Endothelial cell of umbilical vein (primary cell): ENCODE results near the gene JCAD. TPM values are rescaled to one million over a fixed set of nuclear protein-coding genes. Genes with fewer than 3 reads are reported as not detected.

Experiments used
- BruUV-seq: library from RNA; stranded (reverse); fragments of 400-500 nt; replicated peaks from 2 replicates; lab custom pipeline; 2021; lab: Mats Ljungman, UMichigan
- CTCF ChIA-PET: fragments of 300-600, 350-600 bp; sonication (Branson Sonifier 250); formaldehyde crosslinking; loops from one replicate; lab custom pipeline; 2021; ENCODE audit warnings: antibody characterized with exemption, inconsistent platforms; lab: Charles Lee
- POLR2A ChIA-PET: fragments of 300-600, 350-600 bp; sonication (Branson Sonifier 250); formaldehyde crosslinking; loops from one replicate; lab custom pipeline; 2021; ENCODE audit warnings: antibody characterized with exemption, inconsistent platforms; lab: Charles Lee
- DNase-seq: peaks from one replicate; pipeline ENCODE4 v3.0.0-alpha.2; 2011; ENCODE audit warnings: low read depth, low spot score
- FAIRE-seq: peaks from 2 replicates; lab custom pipeline; 2011; peaks lifted over from hg19 to GRCh38; lab: Jason Lieb, UNC
- H2AFZ ChIP-seq: 2 replicates; pipeline ENCODE4 v1.6.0; 2012; ENCODE audit warnings: low read depth, low read length, control low read depth, inconsistent platforms
- H3K27ac ChIP-seq: 2 replicates; pipeline ENCODE4 v1.5.1; 2011; ENCODE audit warnings: low read depth, mild to moderate bottlenecking, control low read depth, low read length, moderate library complexity; ENCODE audit not compliant: insufficient read depth
- H3K27me3 ChIP-seq, 2 experiments: 2 replicates each; pipeline versions ENCODE4 v1.6.0 to v1.6.1; 2011; ENCODE audit warnings: low read length in 2 of 2, mixed read lengths in 1 of 2; ENCODE audit not compliant: control insufficient read depth in 2 of 2, insufficient read depth in 2 of 2
- H3K36me3 ChIP-seq, 2 experiments: 2 replicates in 1 of 2; 3 replicates in 1 of 2; pipeline ENCODE4 v1.5.1; 2011; ENCODE audit warnings: low read length in 2 of 2, mild to moderate bottlenecking in 1 of 2, moderate library complexity in 1 of 2; ENCODE audit not compliant: control insufficient read depth in 2 of 2, insufficient read depth in 2 of 2; ENCODE audit errors: extremely low read depth in 1 of 2
- H3K4me1 ChIP-seq: 3 replicates; pipeline ENCODE4 v1.5.1; 2011; ENCODE audit warnings: mild to moderate bottlenecking, low read length; ENCODE audit not compliant: control insufficient read depth, insufficient read depth; ENCODE audit errors: extremely low read depth
- H3K4me2 ChIP-seq: 2 replicates; pipeline ENCODE4 v1.6.1; 2011; ENCODE audit warnings: low read length, control low read depth, mixed read lengths; ENCODE audit not compliant: insufficient read depth
- H3K4me3 ChIP-seq, 3 experiments: fragments of 200-600 bp in 1 of 3; sonication (generic), shearing (Covaris generic) in 1 of 3; replicated peaks in 1 of 3; 2 replicates each; pipeline ENCODE4 v1.5.1; 2011 to 2016; ENCODE audit warnings: control low read depth in 3 of 3, low read length in 3 of 3, mild to moderate bottlenecking in 2 of 3, inconsistent platforms in 1 of 3, low read depth in 1 of 3, moderate library complexity in 1 of 3; ENCODE audit not compliant: insufficient read depth in 1 of 3
- H3K79me2 ChIP-seq: 2 replicates; pipeline ENCODE4 v1.6.0; 2012; ENCODE audit warnings: low read length, inconsistent platforms; ENCODE audit not compliant: control insufficient read depth, insufficient read depth
- H3K9ac ChIP-seq: replicated peaks from 2 replicates; pipeline ENCODE3; 2011; ENCODE audit warnings: low read length, control low read depth; ENCODE audit not compliant: insufficient read depth; ENCODE audit errors: extremely low read depth
- H3K9me1 ChIP-seq: replicated peaks from 3 replicates; pipeline ENCODE4 v1.6.0; 2011; ENCODE audit warnings: mild to moderate bottlenecking, low read length; ENCODE audit not compliant: control insufficient read depth, insufficient read depth; ENCODE audit errors: extremely low read depth
- H3K9me3 ChIP-seq: replicated peaks from 2 replicates; pipeline ENCODE4 v1.5.1; 2012; ENCODE audit warnings: low read length, inconsistent platforms; ENCODE audit not compliant: control insufficient read depth, insufficient read depth
- H4K20me1 ChIP-seq: replicated peaks from 2 replicates; pipeline ENCODE3; 2011; ENCODE audit warnings: mild to moderate bottlenecking, low read length; ENCODE audit not compliant: control insufficient read depth, insufficient read depth; ENCODE audit errors: extremely low read depth
- EZH2 ChIP-seq: IDR thresholded peaks from 2 replicates; pipeline ENCODE4 v1.6.1; 2012; ENCODE audit warnings: borderline replicate concordance, low read depth, mild to moderate bottlenecking, moderate library complexity, low read length, inconsistent platforms; ENCODE audit not compliant: severe bottlenecking
- FOS ChIP-seq: IDR thresholded peaks from 2 replicates; pipeline ENCODE4 v1.6.1; 2011; ENCODE audit warnings: mild to moderate bottlenecking, low read length, moderate library complexity, borderline replicate concordance; ENCODE audit not compliant: insufficient read depth
- GATA2 ChIP-seq: IDR thresholded peaks from 2 replicates; pipeline ENCODE4 v1.7.0; 2011; ENCODE audit warnings: low read depth, mild to moderate bottlenecking, moderate library complexity, mixed read lengths, low read length; ENCODE audit not compliant: insufficient read length, insufficient read depth
- JUN ChIP-seq: IDR thresholded peaks from 2 replicates; pipeline ENCODE4 v1.6.1; 2011; ENCODE audit warnings: borderline replicate concordance, low read depth; ENCODE audit not compliant: insufficient read length, insufficient read depth
- MYC ChIP-seq: IDR thresholded peaks from one replicate; pipeline ENCODE4 v1.6.1; 2011; ENCODE audit warnings: mild to moderate bottlenecking, low read depth, low read length
- POLR2A ChIP-seq: IDR thresholded peaks from 2 replicates; pipeline ENCODE4 v1.6.1; 2012; ENCODE audit warnings: low read depth, mild to moderate bottlenecking, control low read depth, low read length
- POLR2AphosphoS5 ChIP-seq: IDR thresholded peaks from 2 replicates; pipeline ENCODE4 v1.6.1; 2012; ENCODE audit warnings: low read depth, mild to moderate bottlenecking, control low read depth, low read length, moderate library complexity; ENCODE audit not compliant: insufficient read depth
- dilution Hi-C: fragments of 300-500 bp; cut with MboI; formaldehyde crosslinking; loops from one replicate; pipeline ENCODE4 v1.15.0; 2019; ENCODE audit warnings: low sequenced_read_pairs; ENCODE audit not compliant: extremely low pct_ligation_motif_present
- intact Hi-C: fragments of 100-400 bp; cut with micrococcal nuclease; formaldehyde crosslinking; loops from one replicate; pipeline ENCODE4 v1.10.0; 2022
- polyA plus RNA-seq, 4 experiments: library from polyadenylated mRNA; depleted of rRNA in 3 of 4; stranded (reverse) in 3 of 4; unstranded in 1 of 4; fragments of >200 nt; gene quantifications; 2 replicates each; pipeline versions ENCODE4 v1.2.1 to v1.2.3, GENCODE V29; 2011 to 2012; ENCODE audit warnings: missing spikeins in 1 of 4
- total RNA-seq: library from RNA; stranded (reverse); gene quantifications from 2 replicates; pipeline ENCODE4 v1.2.3, GENCODE V29; 2021
- TF ChIP-seq, protein P1 (sequence below): IDR thresholded peaks from 2 replicates; pipeline ENCODE4 v1.6.1; 2011; ENCODE audit not compliant: insufficient read depth, insufficient read length
- TF ChIP-seq, protein P2 (sequence below), 2 donors: IDR thresholded peaks; 1 replicate in 1 of 2; 2 replicates in 1 of 2; pipeline ENCODE4 v1.5.1; 2011; ENCODE audit warnings: low read length in 2 of 2, mild to moderate bottlenecking in 2 of 2, moderate library complexity in 2 of 2, control low read depth in 1 of 2, inconsistent platforms in 1 of 2, low read depth in 1 of 2; ENCODE audit not compliant: insufficient read depth in 1 of 2; ENCODE audit errors: extremely low read depth in 1 of 2

JCAD gene
- total and polyA plus RNA-seq, 2 donors (not counting 3 experiments of a cell fraction or from before 2014, with no cell fraction given) = 17.5 to 76.3 TPM

DNA sequence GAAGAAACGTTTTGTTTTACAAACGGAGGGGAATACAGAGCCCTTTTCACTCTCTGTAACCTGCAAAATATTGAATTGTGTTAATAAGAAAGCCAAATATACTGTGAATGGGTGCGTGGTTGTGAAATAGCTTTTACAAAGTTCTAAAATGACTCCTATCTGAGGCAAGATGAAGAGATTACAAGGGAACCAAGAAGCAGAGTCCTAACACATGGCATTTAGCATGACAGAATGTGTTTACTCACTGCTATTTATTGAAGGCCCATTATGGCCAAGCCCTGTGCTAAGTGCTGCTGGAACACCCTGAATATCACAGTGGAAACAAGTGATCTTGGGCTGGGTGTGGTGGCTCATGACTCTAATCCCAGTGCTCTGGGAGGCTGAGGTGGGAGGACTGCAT, 12.9 kb downstream of the JCAD start:
- intact Hi-C loops = no loop called here

More for the DNA sequence above, 12.9 kb downstream of the JCAD start:
- H3K4me2 ChIP-seq = no peak overlapping the region
- FAIRE-seq = no peak
- no peak overlapping the region for H3K27ac ChIP-seq
- DNase-seq = no peak
- TF ChIP-seq POLR2AphosphoS5 = no peak
- no peak for TF ChIP-seq EZH2
- TF ChIP-seq, protein P1, sequence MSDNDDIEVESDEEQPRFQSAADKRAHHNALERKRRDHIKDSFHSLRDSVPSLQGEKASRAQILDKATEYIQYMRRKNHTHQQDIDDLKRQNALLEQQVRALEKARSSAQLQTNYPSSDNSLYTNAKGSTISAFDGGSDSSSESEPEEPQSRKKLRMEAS = no peak
- TF ChIP-seq POLR2A = no peak
- no peak for TF ChIP-seq FOS
- TF ChIP-seq JUN = no peak
- TF ChIP-seq, protein P2, sequence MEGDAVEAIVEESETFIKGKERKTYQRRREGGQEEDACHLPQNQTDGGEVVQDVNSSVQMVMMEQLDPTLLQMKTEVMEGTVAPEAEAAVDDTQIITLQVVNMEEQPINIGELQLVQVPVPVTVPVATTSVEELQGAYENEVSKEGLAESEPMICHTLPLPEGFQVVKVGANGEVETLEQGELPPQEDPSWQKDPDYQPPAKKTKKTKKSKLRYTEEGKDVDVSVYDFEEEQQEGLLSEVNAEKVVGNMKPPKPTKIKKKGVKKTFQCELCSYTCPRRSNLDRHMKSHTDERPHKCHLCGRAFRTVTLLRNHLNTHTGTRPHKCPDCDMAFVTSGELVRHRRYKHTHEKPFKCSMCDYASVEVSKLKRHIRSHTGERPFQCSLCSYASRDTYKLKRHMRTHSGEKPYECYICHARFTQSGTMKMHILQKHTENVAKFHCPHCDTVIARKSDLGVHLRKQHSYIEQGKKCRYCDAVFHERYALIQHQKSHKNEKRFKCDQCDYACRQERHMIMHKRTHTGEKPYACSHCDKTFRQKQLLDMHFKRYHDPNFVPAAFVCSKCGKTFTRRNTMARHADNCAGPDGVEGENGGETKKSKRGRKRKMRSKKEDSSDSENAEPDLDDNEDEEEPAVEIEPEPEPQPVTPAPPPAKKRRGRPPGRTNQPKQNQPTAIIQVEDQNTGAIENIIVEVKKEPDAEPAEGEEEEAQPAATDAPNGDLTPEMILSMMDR (IDR thresholded peaks at IDR 0.05; ENCODE audit: extremely low read depth in 1 of 2, insufficient read depth in 1 of 2, low read depth in 1 of 2, low read length in 2 of 2) = no peak
- no peak for TF ChIP-seq MYC
- TF ChIP-seq GATA2 = no peak
- H3K4me3 ChIP-seq = no peak overlapping the region
- H3K9ac ChIP-seq = no peak overlapping the region
- H2AFZ ChIP-seq = no peak overlapping the region
- no peaks in the 10 kb centered on the region for H3K27me3 ChIP-seq
- CTCF ChIA-PET = no interaction called here
- H3K9me1 ChIP-seq = no peaks in the 10 kb centered on the region
- BruUV-seq = no TSS peak
- peaks cover 10 to 31% of the 10 kb centered on the region in 2 experiments for H3K36me3 ChIP-seq
- dilution Hi-C loops = no loop called here
- H4K20me1 ChIP-seq = no peaks in the 10 kb centered on the region
- POLR2A ChIA-PET = no interaction called here
- peaks cover 2% of the 10 kb centered on the region for H3K79me2 ChIP-seq
- H3K4me1 ChIP-seq = peaks cover 49% of the 10 kb centered on the region
- no peaks in the 10 kb centered on the region for H3K9me3 ChIP-seq
